H9 (cell line): ENCODE results near the gene WNT8A. TPM values are rescaled to one million over a fixed set of nuclear protein-coding genes. Genes with fewer than 3 reads are reported as not detected.

Experiments used
- DNase-seq: peaks from one replicate; pipeline ENCODE4 v3.0.0-alpha.2; 2017
- H2AFZ ChIP-seq: one replicate; pipeline ENCODE4 v1.6.1; 2013; ENCODE audit warnings: mild to moderate bottlenecking, low read length, control low read depth, moderate library complexity
- H2AK5ac ChIP-seq: 2 replicates; pipeline ENCODE4 v1.6.1; 2013; ENCODE audit warnings: low read length, control low read depth, mixed read lengths; ENCODE audit not compliant: insufficient read length
- H2BK120ac ChIP-seq: one replicate; pipeline ENCODE4 v1.6.1; 2013; ENCODE audit warnings: low read depth, mild to moderate bottlenecking, low read length, control low read depth, inconsistent platforms; ENCODE audit not compliant: poor library complexity, severe bottlenecking
- H2BK12ac ChIP-seq: 2 replicates; pipeline ENCODE4 v1.6.1; 2013; ENCODE audit warnings: low read length, control low read depth, mixed read lengths, low read depth; ENCODE audit not compliant: insufficient read length
- H2BK15ac ChIP-seq: 2 replicates; pipeline ENCODE4 v1.6.1; 2013; ENCODE audit warnings: low read depth, low read length, control low read depth
- H2BK20ac ChIP-seq: one replicate; pipeline ENCODE4 v1.6.1; 2013; ENCODE audit warnings: low read depth, mild to moderate bottlenecking, low read length, control low read depth, inconsistent platforms; ENCODE audit not compliant: poor library complexity, severe bottlenecking
- H2BK5ac ChIP-seq: 2 replicates; pipeline ENCODE4 v1.6.1; 2013; ENCODE audit warnings: low read length, control low read depth, mixed read lengths; ENCODE audit not compliant: insufficient read length
- H3K14ac ChIP-seq: 2 replicates; pipeline ENCODE4 v1.6.1; 2013; ENCODE audit warnings: low read length, control low read depth; ENCODE audit not compliant: insufficient read depth
- H3K18ac ChIP-seq: 2 replicates; pipeline ENCODE4 v1.6.1; 2013; ENCODE audit warnings: low read depth, mild to moderate bottlenecking, mixed read lengths, low read length, control low read depth; ENCODE audit not compliant: insufficient read length
- H3K23ac ChIP-seq: 2 replicates; pipeline ENCODE4 v1.6.1; 2013; ENCODE audit warnings: low read length, control low read depth, mixed read lengths, low read depth; ENCODE audit not compliant: insufficient read length
- H3K23me2 ChIP-seq: 2 replicates; pipeline ENCODE4 v1.6.1; 2013; ENCODE audit warnings: low read depth, mild to moderate bottlenecking, mixed read lengths, low read length, control low read depth; ENCODE audit not compliant: insufficient read length, poor library complexity, severe bottlenecking
- H3K27ac ChIP-seq: 2 replicates; pipeline ENCODE4 v1.5.1; 2013; ENCODE audit warnings: low read length, control low read depth, mixed read lengths, low read depth; ENCODE audit not compliant: insufficient read length
- H3K27me3 ChIP-seq: 2 replicates; pipeline ENCODE4 v1.6.1; 2013; ENCODE audit warnings: low read length, control low read depth, inconsistent platforms; ENCODE audit not compliant: insufficient read depth
- H3K4ac ChIP-seq: 2 replicates; pipeline ENCODE4 v1.6.1; 2013; ENCODE audit warnings: low read depth, mild to moderate bottlenecking, control low read depth, inconsistent platforms, low read length, moderate library complexity
- H3K4me1 ChIP-seq: 2 replicates; pipeline ENCODE4 v1.6.1; 2013; ENCODE audit warnings: low read length, control low read depth, inconsistent platforms; ENCODE audit not compliant: insufficient read depth
- H3K4me2 ChIP-seq: 2 replicates; pipeline ENCODE4 v1.6.1; 2013; ENCODE audit warnings: low read length, control low read depth, mixed read lengths; ENCODE audit not compliant: insufficient read length, insufficient read depth
- H3K56ac ChIP-seq: 2 replicates; pipeline ENCODE4 v1.6.1; 2013; ENCODE audit warnings: low read depth, mild to moderate bottlenecking, mixed read lengths, low read length, control low read depth; ENCODE audit not compliant: insufficient read length
- H3K79me1 ChIP-seq: 2 replicates; pipeline ENCODE4 v1.6.1; 2013; ENCODE audit warnings: low read depth, mild to moderate bottlenecking, moderate library complexity, low read length, control low read depth, inconsistent platforms; ENCODE audit not compliant: insufficient read depth, poor library complexity, severe bottlenecking
- H3K79me2 ChIP-seq: 2 replicates; pipeline ENCODE4 v1.6.1; 2013; ENCODE audit warnings: low read length, control low read depth, inconsistent platforms; ENCODE audit not compliant: insufficient read depth
- H3K9ac ChIP-seq: 2 replicates; pipeline ENCODE4 v1.6.1; 2013; ENCODE audit warnings: low read length, control low read depth, mixed read lengths; ENCODE audit not compliant: insufficient read length; ENCODE audit errors: extremely low read depth
- H3K9me3 ChIP-seq: one replicate; pipeline ENCODE4 v1.6.1; 2013; ENCODE audit warnings: low read depth, low read length, inconsistent platforms; ENCODE audit not compliant: control insufficient read depth
- H3T11ph ChIP-seq: one replicate; pipeline ENCODE4 v1.6.1; 2013; ENCODE audit warnings: mild to moderate bottlenecking, low read length, control low read depth, inconsistent platforms
- H4K20me1 ChIP-seq: one replicate; pipeline ENCODE4 v1.6.1; 2013; ENCODE audit not compliant: control insufficient read depth, insufficient read length, insufficient read depth
- H4K5ac ChIP-seq: 2 replicates; pipeline ENCODE4 v1.6.1; 2013; ENCODE audit warnings: low read depth, mild to moderate bottlenecking, mixed read lengths, low read length, control low read depth; ENCODE audit not compliant: insufficient read length
- H4K8ac ChIP-seq: replicated peaks from 2 replicates; pipeline ENCODE4 v1.6.1; 2013; ENCODE audit warnings: low read length, control low read depth, mixed read lengths, low read depth; ENCODE audit not compliant: insufficient read length
- H4K91ac ChIP-seq: 2 replicates; pipeline ENCODE4 v1.6.1; 2013; ENCODE audit warnings: low read depth, mild to moderate bottlenecking, moderate library complexity, mixed read lengths, low read length, control low read depth; ENCODE audit not compliant: insufficient read length
- H3K27ac Mint-ChIP-seq, 3 experiments: 2 replicates in 2 of 3; 3 replicates in 1 of 3; pipeline ENCODE4 v1.8.0; 2020 to 2021; ENCODE audit warnings: mixed read lengths in 3 of 3, mild to moderate bottlenecking in 1 of 3, moderate library complexity in 1 of 3
- H3K27me3 Mint-ChIP-seq: 2 replicates; pipeline ENCODE4 v1.8.0; 2021; ENCODE audit warnings: low read depth, mild to moderate bottlenecking, moderate library complexity, mixed read lengths
- H3K36me3 Mint-ChIP-seq, 3 experiments: 2 replicates in 2 of 3; 3 replicates in 1 of 3; pipeline ENCODE4 v1.8.0; 2020 to 2021; ENCODE audit warnings: low read depth in 3 of 3, mixed read lengths in 3 of 3; ENCODE audit not compliant: insufficient read depth in 1 of 3
- H3K4me1 Mint-ChIP-seq, 2 experiments: 2 replicates each; pipeline ENCODE4 v1.8.0; 2020; ENCODE audit warnings: mixed read lengths in 2 of 2
- H3K4me3 Mint-ChIP-seq, 2 experiments: 2 replicates in 1 of 2; 3 replicates in 1 of 2; pipeline ENCODE4 v1.8.0; 2020 to 2021; ENCODE audit warnings: mild to moderate bottlenecking in 2 of 2, mixed read lengths in 2 of 2, moderate library complexity in 1 of 2
- H3K9me3 Mint-ChIP-seq, 2 experiments: 2 replicates in 1 of 2; 3 replicates in 1 of 2; pipeline ENCODE4 v1.8.0; 2020; ENCODE audit warnings: mild to moderate bottlenecking in 2 of 2, mixed read lengths in 2 of 2, moderate library complexity in 1 of 2
- CTCF ChIP-seq: fragments of 200-600 bp; sonication (generic); conservative IDR thresholded peaks from 3 replicates; pipeline ENCODE4 v1.8.0; 2021; ENCODE audit warnings: antibody characterized with exemption, mild to moderate bottlenecking
- WGBS: extraction: QIAGEN DNeasy Blood & Tissue Kit; methylation state at CpG from one replicate; pipeline ENCODE4 v1.1.7; 2013; ENCODE audit warnings: missing lambda C conversion rate, low lambda C conversion rate, mixed read lengths; ENCODE audit not compliant: insufficient read length; ENCODE audit errors: extremely low coverage; 5-methylcytosine and 5-hydroxymethylcytosine counted together
- total RNA-seq: library from RNA; stranded (reverse); gene quantifications from 2 replicates; pipeline ENCODE4 v1.2.1, GENCODE V29; 2021

The WNT8A gene
- total RNA-seq, 1 experiment from 2014 or later: 0.33 TPM

DNA sequence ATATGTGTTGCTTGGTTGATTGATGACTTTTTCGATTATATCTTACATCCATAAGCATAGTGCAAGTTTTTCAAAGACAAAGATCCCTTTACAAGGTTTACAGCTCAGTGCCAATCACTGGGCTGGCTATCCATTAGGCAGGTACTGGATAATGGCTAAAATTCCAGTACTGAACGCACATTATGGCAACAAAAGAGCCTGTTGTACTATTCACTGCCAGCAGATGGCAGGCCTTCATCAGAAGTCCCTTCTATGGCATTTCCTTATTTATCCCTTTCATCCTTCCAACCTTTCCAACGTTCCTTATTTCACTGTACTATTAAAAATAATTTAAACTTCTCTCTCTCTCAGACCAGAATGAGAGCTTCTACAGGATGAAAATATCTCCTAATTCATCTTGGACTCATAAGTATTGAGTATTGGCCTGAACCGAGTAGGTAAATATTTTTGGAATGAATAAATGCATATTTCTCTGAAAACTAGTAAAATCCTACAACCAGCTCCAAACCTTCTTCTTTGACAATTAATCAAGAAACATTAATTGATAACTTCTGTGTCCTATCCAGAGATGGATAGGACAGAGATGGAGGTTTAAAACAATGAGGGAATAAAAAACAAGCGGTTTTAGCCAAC is 6.7 kb upstream of the WNT8A start:
- H2BK20ac ChIP-seq: no peak overlapping the region
- DNase-seq: peak; percentile 67
- no peak overlapping the region for H2BK120ac ChIP-seq
- 100% methylated on average over 1 of the region's 5 CpGs for WGBS
- no peak overlapping the region for H4K91ac ChIP-seq
- no peaks in the 10 kb centered on the region for H3K23me2 ChIP-seq
- H3K14ac ChIP-seq: no peak overlapping the region
- H3K79me1 ChIP-seq: no peaks in the 10 kb centered on the region
- H3K4me3 Mint-ChIP-seq: no peak overlapping the region
- H3K27ac Mint-ChIP-seq: no peak overlapping the region; a peak in 1 of 7 replicates
- no peaks in the 10 kb centered on the region for H3K9me3 Mint-ChIP-seq
- H2AK5ac ChIP-seq: no peak overlapping the region
- H3K18ac ChIP-seq: no peak overlapping the region
- H4K5ac ChIP-seq: no peak overlapping the region
- H3K23ac ChIP-seq: no peak overlapping the region
- no peak overlapping the region for H3K4me2 ChIP-seq
- no peak overlapping the region for H3K56ac ChIP-seq
- no peaks in the 10 kb centered on the region for H3K36me3 Mint-ChIP-seq
- TF ChIP-seq CTCF: peak; percentile 95
- H3K27ac ChIP-seq: no peak overlapping the region
- H3K9me3 ChIP-seq: no peaks in the 10 kb centered on the region
- H3T11ph ChIP-seq: no peak overlapping the region
- peaks cover 5% of the 10 kb centered on the region for H3K27me3 Mint-ChIP-seq
- H3K4me1 ChIP-seq: peaks cover 4% of the 10 kb centered on the region; the same call in 1 of the 2 replicates
- peaks cover 25% of the 10 kb centered on the region in 2 experiments for H3K4me1 Mint-ChIP-seq
- H4K8ac ChIP-seq: no peak overlapping the region
- H2AFZ ChIP-seq: no peak overlapping the region
- no peak overlapping the region for H2BK15ac ChIP-seq
- H3K9ac ChIP-seq: no peak overlapping the region
- H3K27me3 ChIP-seq: no peaks in the 10 kb centered on the region; the same call in 1 of the 2 replicates
- no peak overlapping the region for H2BK5ac ChIP-seq
- no peak overlapping the region for H2BK12ac ChIP-seq
- no peaks in the 10 kb centered on the region for H4K20me1 ChIP-seq
- H3K4ac ChIP-seq: no peak overlapping the region
- no peaks in the 10 kb centered on the region for H3K79me2 ChIP-seq
